K562 (cell line): ENCODE data around the gene TPRG1L. TPM values are rescaled to one million over a fixed set of nuclear protein-coding genes. Genes with fewer than 3 reads are reported as not detected.
A peak's percentile ranks its signal among the peaks of the same experiment; 100 is the strongest.

Experiments used
- ATAC-seq: fragments of 200-7000 bp; cut with Tn5 transposase; 3 replicates; pipeline ENCODE4 v1.9.1; 2020; ENCODE audit warnings: moderate library complexity
- BruUV-seq: library from RNA; stranded (reverse); fragments of 400-500 nt; replicated peaks from 2 replicates; lab custom pipeline; 2021; lab: Mats Ljungman, UMichigan
- CTCF ChIA-PET: fragments of 300-600 bp; formaldehyde crosslinking; extraction: SDS; loops from one replicate; lab custom pipeline; 2021; ENCODE audit warnings: low intra/inter-chr PET ratio; lab: Yijun Ruan, JAX
- POLR2A ChIA-PET: fragments of 300-600, 350-650 bp; sonication (Branson Sonifier 250); formaldehyde crosslinking; extraction: SDS; loops from one replicate; lab custom pipeline; 2021; ENCODE audit warnings: antibody characterized with exemption, inconsistent platforms; lab: Yijun Ruan, JAX
- DNase-seq, 4 experiments: peaks; one replicate each; pipeline versions ENCODE4 v3.0.0 to v3.0.0-alpha.2; 2011 to 2018; ENCODE audit warnings: low spot score in 3 of 4, mixed read lengths in 3 of 4; ENCODE audit errors: extremely low read depth in 1 of 4
- FAIRE-seq: peaks from 2 replicates; lab custom pipeline; 2011; peaks lifted over from hg19 to GRCh38; lab: Jason Lieb, UNC
- H2AFZ ChIP-seq: 2 replicates; pipeline ENCODE4 v1.6.0; 2011; ENCODE audit warnings: low read depth, low read length, control low read depth, inconsistent platforms
- H3K27ac ChIP-seq: fragments of 200-600 bp; 3 replicates; pipeline ENCODE4 v1.8.0; 2011; ENCODE audit warnings: low read depth, mild to moderate bottlenecking, control low read depth, inconsistent platforms, low read length, moderate library complexity, mixed read lengths; ENCODE audit errors: extremely low read depth
- H3K27me3 ChIP-seq, 2 experiments: fragments of 300-600 bp in 1 of 2; 2 replicates in 1 of 2; 3 replicates in 1 of 2; pipeline versions ENCODE4 v1.6.0 to v1.8.0; 2011; ENCODE audit warnings: inconsistent platforms in 2 of 2, low read length in 2 of 2, mild to moderate bottlenecking in 1 of 2, mixed read lengths in 1 of 2, moderate library complexity in 1 of 2; ENCODE audit not compliant: control insufficient read depth in 2 of 2, insufficient read depth in 2 of 2
- H3K36me3 ChIP-seq: fragments of 300-600 bp; 3 replicates; pipeline ENCODE4 v1.8.0; 2011; ENCODE audit warnings: mild to moderate bottlenecking, low read length, inconsistent platforms; ENCODE audit not compliant: control insufficient read depth, insufficient read depth
- H3K4me1 ChIP-seq, 2 experiments: fragments of 200-600 bp in 1 of 2; replicated peaks in 1 of 2; 2 replicates in 1 of 2; 3 replicates in 1 of 2; pipeline versions ENCODE4 v1.5.1 to v1.8.0; 2011; ENCODE audit warnings: inconsistent platforms in 2 of 2, low read length in 2 of 2, mild to moderate bottlenecking in 1 of 2, mixed read lengths in 1 of 2, moderate library complexity in 1 of 2; ENCODE audit not compliant: control insufficient read depth in 2 of 2, insufficient read depth in 2 of 2
- H3K4me2 ChIP-seq: 2 replicates; pipeline ENCODE4 v1.6.1; 2011; ENCODE audit warnings: low read length, control low read depth, inconsistent platforms, mixed read lengths; ENCODE audit not compliant: insufficient read depth
- H3K4me3 ChIP-seq: fragments of 200-600 bp; sonication (generic), shearing (Covaris generic); 2 replicates; pipeline ENCODE4 v1.5.1; 2016; ENCODE audit warnings: control low read depth, inconsistent platforms
- H3K79me2 ChIP-seq: fragments of 200-600 bp; 3 replicates; pipeline ENCODE4 v1.8.0; 2011; ENCODE audit warnings: low read length, inconsistent platforms; ENCODE audit not compliant: control insufficient read depth, insufficient read depth
- H3K9ac ChIP-seq, 2 experiments: 2 replicates each; pipeline versions ENCODE4 v1.6.0 to v1.6.1; 2011; ENCODE audit warnings: low read depth in 2 of 2, low read length in 2 of 2, control low read depth in 1 of 2, inconsistent platforms in 1 of 2, mild to moderate bottlenecking in 1 of 2, mixed read lengths in 1 of 2; ENCODE audit not compliant: insufficient read depth in 1 of 2
- H3K9me1 ChIP-seq: one replicate; pipeline ENCODE4 v1.6.0; 2011; ENCODE audit warnings: inconsistent platforms, mild to moderate bottlenecking, low read length, moderate library complexity; ENCODE audit not compliant: control insufficient read depth, insufficient read depth
- H3K9me3 ChIP-seq: replicated peaks from 2 replicates; pipeline ENCODE4 v1.5.1; 2011; ENCODE audit warnings: low read depth, low read length, inconsistent platforms; ENCODE audit not compliant: control insufficient read depth, insufficient read depth
- H4K20me1 ChIP-seq: replicated peaks from 2 replicates; pipeline ENCODE4 v1.6.1; 2011; ENCODE audit warnings: low read length, inconsistent platforms, mixed read lengths; ENCODE audit not compliant: control insufficient read depth, insufficient read depth
- FIP1L1 ChIP-seq: fragments of 200-400 bp; formaldehyde crosslinking; IDR thresholded peaks from 2 replicates; pipeline ENCODE4 v1.6.1; 2018; ENCODE audit warnings: mild to moderate bottlenecking, low read depth, low read length; ENCODE audit not compliant: poor library complexity, severe bottlenecking
- HNRNPL ChIP-seq: fragments of 200-400 bp; formaldehyde crosslinking; IDR thresholded peaks from 2 replicates; pipeline ENCODE4 v1.6.1; 2017; ENCODE audit warnings: low read depth, mild to moderate bottlenecking, low read length
- MLLT1 ChIP-seq, 2 experiments: fragments of 450-650 bp; IDR thresholded peaks; 2 replicates each; pipeline ENCODE4 v1.6.1; 2016
- MYBL2 ChIP-seq, 2 experiments: fragments of 450-650 bp in 1 of 2; sonication (generic) in 1 of 2; formaldehyde crosslinking in 1 of 2; IDR thresholded peaks; 2 replicates each; pipeline versions ENCODE4 v1.6.1 to v1.8.1; 2017 to 2022; ENCODE audit warnings: borderline replicate concordance in 1 of 2, inconsistent platforms in 1 of 2, low read depth in 1 of 2, mild to moderate bottlenecking in 1 of 2, missing genetic modification reagents in 1 of 2, moderate library complexity in 1 of 2
- PCBP1 ChIP-seq: fragments of 200-400 bp; formaldehyde crosslinking; IDR thresholded peaks from 2 replicates; pipeline ENCODE4 v1.6.1; 2018; ENCODE audit warnings: mild to moderate bottlenecking, low read depth, low read length; ENCODE audit not compliant: poor library complexity, severe bottlenecking
- TFAP4 ChIP-seq: sonication (generic); formaldehyde crosslinking; IDR thresholded peaks from 2 replicates; pipeline ENCODE4 v1.8.0; 2022; ENCODE audit warnings: missing genetic modification reagents, mild to moderate bottlenecking, moderate library complexity, borderline replicate concordance
- ZBTB17 ChIP-seq: fragments of 450-650 bp; formaldehyde crosslinking; IDR thresholded peaks from 2 replicates; pipeline ENCODE4 v1.4.0; 2020; ENCODE audit warnings: mild to moderate bottlenecking
- ZBTB33 ChIP-seq: sonication (generic); formaldehyde crosslinking; IDR thresholded peaks from 2 replicates; pipeline ENCODE4 v1.8.1; 2023; ENCODE audit warnings: mild to moderate bottlenecking, missing genetic modification reagents
- WGBS: fragments of 100-300 bp; shearing (Covaris generic); methylation state at CpG from one replicate; pipeline ENCODE4 v1.1.6; 2016; ENCODE audit warnings: low coverage, mixed read lengths; ENCODE audit not compliant: insufficient coverage; ENCODE audit errors: missing lambda C conversion rate; 5-methylcytosine and 5-hydroxymethylcytosine counted together
- in situ Hi-C: fragments of 300-500 bp; cut with MboI; formaldehyde crosslinking; loops from 4 replicates; pipeline ENCODE4 v1.15.0; 2018; ENCODE audit warnings: inconsistent platforms, mixed read lengths
- intact Hi-C: fragments of 100-400 bp; cut with micrococcal nuclease; formaldehyde crosslinking; loops from 2 replicates; pipeline ENCODE4 v1.14.2; 2022
- polyA plus RNA-seq, 8 experiments: library from polyadenylated mRNA; depleted of rRNA in 4 of 8; stranded (reverse) in 5 of 8; unstranded in 3 of 8; fragments of >200 nt; fragmentation: Nextera tagmentation in 2 of 8; fragmentation: Illumina TruSeq in 1 of 8; extraction: Ambion mirVana in 2 of 8; extraction: Trizol in 1 of 8; gene quantifications; 2 replicates each; pipeline versions ENCODE4 v1.2.1 to v1.2.3, GENCODE V29; 2011 to 2014; ENCODE audit warnings: inconsistent platforms in 1 of 8, missing spikeins in 1 of 8
- total RNA-seq, 7 experiments: library from RNA; depleted of rRNA in 6 of 7; stranded (reverse); fragments of >200 nt in 6 of 7; fragmentation: Illumina TruSeq in 2 of 7; extraction: Trizol in 2 of 7; gene quantifications; 2 replicates each; pipeline versions ENCODE4 v1.2.1 to v1.2.3, GENCODE V29; 2011 to 2021; ENCODE audit warnings: low replicate concordance in 1 of 7

The TPRG1L gene
- total and polyA plus RNA-seq, 9 of the 15 experiments (the other 6 are each of a cell fraction or from before 2014, with no cell fraction given) = 1.6 to 11.0 (median 6.2) TPM

GRCh38 chr1:3650248-3651025 lies 25.6 kb downstream of the TPRG1L start (continued):
- TF ChIP-seq TFAP4 (CRISPR knock-in tag) (no peak), MYBL2 (IDR thresholded peaks at IDR 0.05; ENCODE audit: low read depth) (no peak), MYBL2 (CRISPR knock-in tag; IDR thresholded peaks at IDR 0.05; ENCODE audit: borderline replicate concordance) (no peak)

- FAIRE-seq (no peak), DNase-seq (peak in 3 of 4 experiments; percentile 23 to 59 (median 54)), ATAC-seq (no peak)
- Histone ChIP-seq H2AFZ (no peak overlapping the region), H3K27me3 (peaks cover 31 to 37% of the 10 kb centered on the region in 2 experiments), H3K79me2 (peaks cover 11% of the 10 kb centered on the region), H3K4me1 (peaks cover 11 to 38% of the 10 kb centered on the region in 2 experiments), H3K4me2 (peak overlapping the region; percentile 71; the same call in 1 of the 2 replicates), H3K36me3 (peaks cover 18% of the 10 kb centered on the region; the same call in 2 of the 3 replicates), H3K9me1 (no peaks in the 10 kb centered on the region), H3K9ac (peak overlapping the region in 1 of 2 experiments; percentile 85; a peak in 2 of 4 replicates), H3K9me3 (no peaks in the 10 kb centered on the region), H3K4me3 (no peak overlapping the region), H4K20me1 (peaks cover 3% of the 10 kb centered on the region; the same call in 1 of the 2 replicates), H3K27ac (no peak overlapping the region)
- ChIA-PET CTCF (no interaction called here), POLR2A (interaction anchor here (0.7 kb wide), 1 partner anchor 9 kb away, joined by 3 read pairs; no protein-coding TSS in a partner anchor)
- TF ChIP-seq MLLT1 (IDR thresholded peaks at IDR 0.05) = 0 out of 4 replicates have a peak, but pooled peaks of 1 of the 2 experiments have one; percentile 46
- TF ChIP-seq FIP1L1 = peak; percentile 57
- TF ChIP-seq HNRNPL = 0 out of 2 replicates have a peak, but pooled peaks have one; percentile 7
- peak; percentile 57 for TF ChIP-seq PCBP1
- no peak for TF ChIP-seq ZBTB17 (CRISPR knock-in tag)
- TF ChIP-seq ZBTB33 (CRISPR knock-in tag) = peak; percentile 98
- in situ Hi-C loops = no loop called here
- 88% methylated on average over 49 of the region's 83 CpGs for WGBS
- intact Hi-C loops = no loop called here
- no TSS peak for BruUV-seq
Observed at GRCh38 chr1:3651026-3651929, 26.5 kb downstream of the TPRG1L start.
